ENCODE data around the gene IDUA.

Gene IDUA

DNA sequence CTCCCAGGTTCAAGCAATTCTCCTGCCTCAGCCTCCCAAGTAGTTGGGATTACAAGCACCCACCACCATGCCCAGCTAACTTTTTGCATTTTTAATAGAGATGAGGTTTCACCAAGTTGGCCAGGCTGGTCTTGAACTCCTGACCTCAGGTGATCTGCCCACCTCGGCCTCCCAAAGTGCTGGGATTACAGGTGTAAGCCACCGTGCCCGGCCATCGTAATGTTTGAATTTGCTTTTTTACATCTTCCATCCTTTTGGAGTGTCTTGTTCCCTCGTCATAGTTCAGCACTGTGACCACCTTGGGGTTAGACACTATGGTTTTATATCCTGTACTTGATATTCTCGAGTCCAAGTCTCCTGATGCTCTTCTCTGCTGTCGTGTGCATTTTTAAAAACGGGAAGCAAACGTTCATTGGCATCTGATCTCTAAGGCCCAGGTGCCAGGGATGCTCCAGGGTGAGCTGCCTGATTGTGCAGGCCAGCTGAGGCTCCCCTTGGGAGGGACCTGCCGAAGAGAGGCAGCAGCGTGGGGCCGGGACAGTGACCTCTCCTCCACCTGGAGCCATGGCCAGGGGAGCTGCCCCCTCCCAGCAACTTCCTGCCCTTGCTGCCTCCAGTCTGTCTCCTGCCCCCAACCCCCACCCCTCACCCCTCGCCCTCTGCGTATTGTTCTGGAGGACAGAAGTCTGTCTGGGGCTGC is 30.2 kb upstream of the IDUA start:
- DNase-seq, result no peak

- no peak for DNase-seq
Measured at GRCh38 chr4:957231-957580, 29.6 kb upstream of the IDUA start.

DNA sequence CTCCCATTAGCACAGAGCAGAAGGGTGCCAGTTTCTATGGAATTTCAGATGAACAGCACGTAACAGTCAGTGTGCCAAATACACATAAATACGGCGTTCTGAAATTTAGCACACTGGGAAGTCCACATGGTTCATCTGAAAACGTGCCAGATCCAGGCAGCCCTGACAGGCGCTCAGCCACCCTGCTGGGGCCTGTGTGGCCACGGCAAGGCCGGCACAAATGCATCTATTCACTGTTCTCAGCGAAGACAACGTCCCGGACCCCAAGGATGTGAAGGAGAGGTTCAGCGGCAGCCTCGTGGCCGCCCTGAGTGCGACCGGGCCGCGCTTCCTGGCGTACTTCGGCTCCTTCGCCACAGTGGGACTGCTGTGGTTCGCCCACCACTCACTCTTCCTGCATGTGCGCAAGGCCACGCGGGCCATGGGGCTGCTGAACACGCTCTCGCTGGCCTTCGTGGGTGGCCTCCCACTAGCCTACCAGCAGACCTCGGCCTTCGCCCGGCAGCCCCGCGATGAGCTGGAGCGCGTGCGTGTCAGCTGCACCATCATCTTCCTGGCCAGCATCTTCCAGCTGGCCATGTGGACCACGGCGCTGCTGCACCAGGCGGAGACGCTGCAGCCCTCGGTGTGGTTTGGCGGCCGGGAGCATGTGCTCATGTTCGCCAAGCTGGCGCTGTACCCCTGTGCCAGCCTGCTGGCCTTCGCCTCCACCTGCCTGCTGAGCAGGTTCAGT is 29.1 kb upstream of the IDUA start:
- DNase-seq, result no peak

- DNase-seq, result no peak
Measured at GRCh38 chr4:958314-958665, 28.6 kb upstream of the IDUA start.

DNA sequence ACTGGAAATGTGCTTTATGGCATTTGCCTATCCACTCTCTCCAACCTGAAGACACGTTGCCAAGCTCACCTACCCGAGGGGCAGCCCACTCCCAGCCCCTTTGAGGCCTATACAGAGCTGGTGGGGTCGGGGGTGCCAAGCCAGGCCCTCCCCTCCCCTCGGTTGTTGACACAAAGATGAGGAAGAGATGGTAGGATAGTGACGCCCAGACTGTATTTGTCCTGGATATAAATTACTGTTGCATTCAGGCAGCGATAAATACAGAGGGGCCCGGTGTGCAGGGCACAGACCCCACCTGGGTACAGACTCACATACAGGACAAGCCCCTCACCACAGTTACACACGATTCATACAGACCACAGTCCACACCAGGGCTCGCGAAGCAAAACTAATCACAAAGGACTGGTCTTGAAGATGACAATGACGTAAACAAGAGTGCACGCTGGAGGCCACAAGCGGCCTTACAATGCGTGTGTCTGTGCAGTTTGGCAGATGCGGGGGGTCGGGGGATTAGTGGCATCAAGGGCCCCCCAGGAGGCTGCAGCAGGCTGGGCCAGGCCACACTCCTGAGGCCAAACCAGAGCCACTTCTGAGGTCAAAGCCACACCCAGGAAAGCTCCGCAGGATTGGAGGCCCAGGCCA is 28.0 kb upstream of the IDUA start:
- DNase-seq, result no peak

GRCh38 chr4:959338-960139 is 27.3 kb upstream of the IDUA start:
- DNase-seq, result no peak

- DNase-seq, result no peak
Measured at GRCh38 chr4:960140-960635, 26.7 kb upstream of the IDUA start.

- DNase-seq, result no peak
Measured at GRCh38 chr4:960636-961350, 26.1 kb upstream of the IDUA start.

DNA sequence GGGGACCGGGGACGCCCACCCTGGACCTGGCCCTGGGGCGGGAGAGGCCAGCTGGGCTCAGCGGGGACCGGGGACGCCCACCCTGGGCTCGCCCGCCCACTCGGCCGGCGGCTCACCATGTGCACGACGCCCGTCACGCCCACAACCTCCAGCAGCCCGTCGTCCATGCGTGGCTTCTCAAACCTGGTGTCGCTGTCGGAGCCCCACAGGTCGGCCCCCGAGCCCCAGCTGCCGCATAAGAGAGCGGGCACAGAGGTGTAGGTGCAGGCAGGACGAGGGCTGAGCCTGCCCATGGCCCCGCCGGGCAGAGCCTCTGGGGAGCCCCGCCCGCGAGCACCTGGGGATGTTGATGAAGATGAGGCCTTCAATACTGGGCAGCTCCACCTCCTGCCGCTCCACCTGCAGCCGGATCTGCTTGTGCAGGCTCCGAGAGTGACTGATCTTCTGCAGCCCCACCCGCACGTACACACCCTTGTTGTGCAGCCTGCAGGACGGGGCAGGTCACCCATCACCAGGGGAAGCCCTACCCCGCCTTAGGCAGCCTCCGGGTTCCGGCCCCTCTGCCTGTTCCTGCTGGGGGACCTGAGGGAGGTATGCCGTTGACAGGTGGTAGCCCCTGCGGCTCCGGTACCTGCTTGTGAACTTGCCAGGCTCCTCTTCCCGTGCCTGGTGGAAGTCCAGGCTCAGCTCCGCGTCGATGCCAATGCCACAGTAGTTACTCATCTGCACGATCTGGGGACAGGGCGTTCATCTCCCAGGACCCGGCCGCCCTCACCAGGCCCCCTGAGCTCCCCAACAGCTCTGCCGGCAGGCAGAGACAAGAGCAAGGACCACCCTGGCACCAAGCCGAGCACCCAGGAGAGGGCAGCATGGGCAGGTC is 25.3 kb upstream of the IDUA start:
- DNase-seq, result no peak

DNA sequence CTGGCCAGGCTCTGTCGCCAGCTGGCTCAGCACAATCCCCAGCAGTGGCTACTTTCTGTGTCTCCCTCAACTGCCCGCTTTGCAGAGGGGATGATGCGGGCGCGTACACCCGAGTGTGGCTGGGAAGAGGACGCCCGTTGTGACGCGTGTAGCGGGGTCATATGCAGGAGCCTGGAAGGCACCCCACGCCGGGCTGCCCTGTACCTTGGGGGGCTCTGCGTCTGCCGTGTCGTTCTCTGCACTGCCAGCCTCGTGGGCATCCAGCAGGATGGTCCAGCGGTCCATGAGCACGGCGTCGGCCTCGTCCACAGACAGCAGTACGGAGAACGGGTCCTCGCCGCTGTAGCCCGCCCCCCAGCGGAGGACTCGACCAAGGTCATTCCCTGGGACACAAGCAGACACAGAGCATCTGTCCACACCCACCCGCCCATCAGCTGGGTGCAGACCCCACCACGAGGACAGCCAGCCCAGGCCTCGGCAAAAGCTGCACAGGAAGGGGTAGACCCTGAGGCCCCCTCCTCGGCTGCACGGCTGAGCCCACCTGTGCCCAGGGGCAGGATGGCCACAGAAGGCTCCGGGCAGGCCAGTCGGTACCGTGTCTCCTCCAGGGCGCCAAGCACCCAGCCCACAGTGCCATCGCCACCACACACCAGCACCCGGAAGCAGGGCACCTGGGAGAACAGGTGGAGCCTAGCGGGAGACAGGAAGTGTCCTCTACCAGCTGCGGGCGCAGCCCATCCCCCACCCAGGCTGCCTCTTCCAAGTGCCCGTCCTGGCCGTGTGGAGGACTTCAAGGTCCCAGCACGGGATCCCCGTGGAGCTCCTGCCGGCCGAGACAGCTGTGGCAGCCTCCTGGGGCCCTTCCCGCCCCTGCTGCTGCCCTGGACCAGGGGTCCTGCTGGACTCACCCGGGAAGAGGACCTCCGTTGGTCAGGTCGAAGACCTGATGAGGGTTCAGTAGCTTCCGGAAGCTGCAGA is 24.3 kb upstream of the IDUA start:
- no peak for DNase-seq

- no peak for DNase-seq
Measured at GRCh38 chr4:963276-964225, 23.3 kb upstream of the IDUA start.

- DNase-seq, result no peak
Measured at GRCh38 chr4:964346-965025, 22.4 kb upstream of the IDUA start.

DNA sequence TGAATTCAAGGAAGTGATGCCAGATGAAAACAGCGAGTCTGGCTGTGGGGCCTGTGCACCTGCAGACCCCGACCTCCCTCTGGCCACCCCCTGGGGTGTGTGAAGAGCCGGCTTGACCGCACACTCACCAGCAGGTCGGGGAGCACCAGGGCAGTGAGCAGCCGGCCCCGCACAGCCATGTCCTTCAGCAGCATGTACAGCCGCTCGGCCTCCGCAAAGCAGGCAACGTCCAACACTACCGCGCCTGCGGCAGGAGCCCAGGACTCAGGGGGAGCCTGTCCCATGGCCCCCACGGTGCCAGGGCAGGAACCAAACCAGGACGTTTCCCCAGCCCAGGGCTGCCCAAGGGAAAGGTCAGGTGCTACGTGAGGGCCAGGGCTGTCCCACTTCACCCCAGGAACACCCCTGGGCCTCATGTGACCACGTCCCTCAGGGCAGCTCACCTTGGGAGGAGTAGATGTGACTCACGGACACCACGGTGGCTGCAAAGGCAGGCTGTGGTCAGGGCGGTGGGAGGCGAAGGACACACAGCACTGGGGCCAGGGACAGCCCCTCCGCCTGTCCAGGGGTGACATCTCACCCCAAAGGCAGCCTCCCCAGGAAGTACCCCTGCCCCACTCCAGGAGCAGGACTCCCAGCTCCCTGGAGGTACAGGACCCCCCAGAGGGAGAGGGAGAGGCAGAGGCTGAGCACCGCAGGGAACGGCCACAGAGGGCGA is 21.6 kb upstream of the IDUA start:
- DNase-seq, result no peak

GRCh38 chr4:965766-966134 is 21.1 kb upstream of the IDUA start:
- DNase-seq, result no peak

- no peak for DNase-seq
Measured at GRCh38 chr4:966266-967112, 20.4 kb upstream of the IDUA start.

GRCh38 chr4:967113-968104 is 19.4 kb upstream of the IDUA start:
- DNase-seq, result no peak
